Fibroblast of the aortic adventitia (primary cell): ENCODE measurements around the gene SRI. TPM values are rescaled to one million over a fixed set of nuclear protein-coding genes. Genes with fewer than 3 reads are reported as not detected.

ENCODE experiments used
- DNase-seq: peaks from one replicate; pipeline ENCODE4 v3.0.0-alpha.2; 2010; ENCODE audit warnings: low read depth
- H3K4me3 ChIP-seq: 2 replicates; pipeline ENCODE4 v1.5.1; 2011; ENCODE audit warnings: low read depth, mild to moderate bottlenecking, control low read depth, low read length, moderate library complexity
- total RNA-seq: library from RNA; depleted of rRNA; stranded (reverse); fragments of >200 nt; gene quantifications from 2 replicates; pipeline ENCODE4 v1.2.3, GENCODE V29; 2012; ENCODE audit warnings: low replicate concordance
- TF ChIP-seq, protein P1 (sequence below): IDR thresholded peaks from 2 replicates; pipeline ENCODE4 v1.5.1; 2011; ENCODE audit warnings: mild to moderate bottlenecking, low read length, control low read depth, inconsistent platforms; ENCODE audit not compliant: insufficient read depth

The SRI gene
- total RNA-seq, 1 donor, result 135 TPM

GRCh38 chr7:88243345-88243909, 23.6 kb upstream of the SRI start:
- H3K4me3 ChIP-seq, result no peak overlapping the region
- TF ChIP-seq, protein P1, sequence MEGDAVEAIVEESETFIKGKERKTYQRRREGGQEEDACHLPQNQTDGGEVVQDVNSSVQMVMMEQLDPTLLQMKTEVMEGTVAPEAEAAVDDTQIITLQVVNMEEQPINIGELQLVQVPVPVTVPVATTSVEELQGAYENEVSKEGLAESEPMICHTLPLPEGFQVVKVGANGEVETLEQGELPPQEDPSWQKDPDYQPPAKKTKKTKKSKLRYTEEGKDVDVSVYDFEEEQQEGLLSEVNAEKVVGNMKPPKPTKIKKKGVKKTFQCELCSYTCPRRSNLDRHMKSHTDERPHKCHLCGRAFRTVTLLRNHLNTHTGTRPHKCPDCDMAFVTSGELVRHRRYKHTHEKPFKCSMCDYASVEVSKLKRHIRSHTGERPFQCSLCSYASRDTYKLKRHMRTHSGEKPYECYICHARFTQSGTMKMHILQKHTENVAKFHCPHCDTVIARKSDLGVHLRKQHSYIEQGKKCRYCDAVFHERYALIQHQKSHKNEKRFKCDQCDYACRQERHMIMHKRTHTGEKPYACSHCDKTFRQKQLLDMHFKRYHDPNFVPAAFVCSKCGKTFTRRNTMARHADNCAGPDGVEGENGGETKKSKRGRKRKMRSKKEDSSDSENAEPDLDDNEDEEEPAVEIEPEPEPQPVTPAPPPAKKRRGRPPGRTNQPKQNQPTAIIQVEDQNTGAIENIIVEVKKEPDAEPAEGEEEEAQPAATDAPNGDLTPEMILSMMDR, result peak; percentile 77
- peak; percentile 75 for DNase-seq

DNA sequence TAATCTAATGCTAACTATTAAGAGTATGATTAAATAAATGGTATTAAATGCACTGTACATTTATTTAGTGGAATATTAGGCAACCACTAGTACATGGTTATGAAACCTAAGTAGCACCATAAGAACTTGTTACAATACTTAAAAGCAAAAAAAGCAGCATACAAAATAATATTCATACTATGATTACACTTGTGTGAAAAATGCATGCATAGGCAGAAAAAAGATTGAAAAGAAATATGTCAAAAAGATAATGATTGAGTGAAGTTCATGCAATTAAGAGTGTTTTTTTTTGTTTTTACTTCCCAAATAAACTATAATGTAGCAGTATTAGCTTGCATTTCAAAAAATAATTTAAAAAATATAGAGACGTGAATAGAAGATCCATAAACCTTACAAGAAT, 20.0 kb upstream of the SRI start:
- no peak overlapping the region for H3K4me3 ChIP-seq
- TF ChIP-seq, protein P1, result no peak
- no peak for DNase-seq

DNA sequence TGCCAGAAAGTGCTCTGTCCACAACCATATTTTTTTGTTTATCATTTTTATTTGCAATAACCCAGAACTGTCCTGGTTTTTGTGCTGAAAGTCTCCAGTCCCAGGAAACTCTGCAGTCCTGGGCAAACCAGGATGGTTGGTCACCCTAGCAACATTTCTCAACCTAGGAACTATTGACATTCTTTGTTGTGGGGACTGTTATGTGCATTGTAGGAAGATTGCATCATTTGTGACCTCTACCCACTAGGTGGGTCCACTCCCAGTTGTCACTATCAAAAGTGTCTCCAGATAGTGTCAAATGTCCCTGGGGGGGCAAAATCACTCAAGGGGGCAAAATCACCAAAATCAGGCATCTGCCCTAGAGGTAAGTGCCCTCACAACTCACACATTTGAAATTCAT, 14.0 kb upstream of the SRI start:
- DNase-seq, result no peak
- TF ChIP-seq, protein P1, result no peak
- H3K4me3 ChIP-seq, result no peak overlapping the region

DNA sequence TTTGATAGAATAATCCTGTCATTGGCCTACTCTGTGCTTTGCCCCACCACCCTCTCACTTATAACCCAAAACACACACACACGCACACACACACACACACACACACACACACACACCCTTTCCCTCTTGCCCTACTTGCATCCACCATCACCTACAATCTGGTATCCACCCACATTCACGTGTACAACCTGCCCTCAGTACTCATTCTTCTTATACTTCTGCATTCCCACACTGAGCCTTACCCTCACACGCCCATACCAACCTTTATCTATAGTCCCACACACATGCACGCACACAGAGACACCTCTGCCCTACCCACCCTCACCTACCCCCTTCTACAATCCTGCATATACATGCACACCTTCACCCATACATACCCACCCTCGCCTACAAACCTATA, 10.8 kb upstream of the SRI start:
- DNase-seq, result no peak
- H3K4me3 ChIP-seq, result no peak overlapping the region
- TF ChIP-seq, protein P1, result no peak

DNA sequence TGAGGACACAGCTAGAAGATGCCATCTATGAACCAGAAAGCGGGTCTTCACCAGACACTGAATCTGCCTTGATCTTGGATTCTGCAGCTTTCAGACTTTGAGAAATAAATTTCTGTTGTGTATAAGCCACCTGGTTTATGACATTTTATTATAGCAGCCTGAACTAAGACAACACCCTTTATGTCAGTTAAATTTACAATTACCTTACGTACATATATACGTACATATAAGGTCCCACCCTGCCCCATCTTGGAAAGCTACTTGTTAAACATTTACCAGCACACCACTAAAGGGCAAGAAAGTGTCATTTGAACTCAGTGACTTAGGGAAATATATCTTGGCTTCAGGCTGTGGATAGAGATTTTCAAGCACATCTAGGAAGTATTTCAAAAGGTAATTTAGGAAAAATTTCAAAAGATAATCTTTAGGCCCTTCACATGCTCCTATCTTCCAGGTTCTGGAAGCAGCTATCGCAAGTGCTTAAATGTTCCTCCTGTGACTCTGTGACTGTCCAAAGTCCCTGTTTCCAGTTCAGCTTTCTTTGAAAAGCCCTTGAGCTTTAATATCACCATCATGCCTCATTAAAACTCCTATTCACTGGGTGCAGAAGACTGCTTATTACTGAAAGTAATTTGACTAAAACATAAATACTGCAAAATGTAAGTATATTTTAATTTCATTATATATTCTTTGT, 9.6 kb upstream of the SRI start:
- no peak for DNase-seq
- H3K4me3 ChIP-seq, result no peak overlapping the region
- TF ChIP-seq, protein P1, result no peak

DNA sequence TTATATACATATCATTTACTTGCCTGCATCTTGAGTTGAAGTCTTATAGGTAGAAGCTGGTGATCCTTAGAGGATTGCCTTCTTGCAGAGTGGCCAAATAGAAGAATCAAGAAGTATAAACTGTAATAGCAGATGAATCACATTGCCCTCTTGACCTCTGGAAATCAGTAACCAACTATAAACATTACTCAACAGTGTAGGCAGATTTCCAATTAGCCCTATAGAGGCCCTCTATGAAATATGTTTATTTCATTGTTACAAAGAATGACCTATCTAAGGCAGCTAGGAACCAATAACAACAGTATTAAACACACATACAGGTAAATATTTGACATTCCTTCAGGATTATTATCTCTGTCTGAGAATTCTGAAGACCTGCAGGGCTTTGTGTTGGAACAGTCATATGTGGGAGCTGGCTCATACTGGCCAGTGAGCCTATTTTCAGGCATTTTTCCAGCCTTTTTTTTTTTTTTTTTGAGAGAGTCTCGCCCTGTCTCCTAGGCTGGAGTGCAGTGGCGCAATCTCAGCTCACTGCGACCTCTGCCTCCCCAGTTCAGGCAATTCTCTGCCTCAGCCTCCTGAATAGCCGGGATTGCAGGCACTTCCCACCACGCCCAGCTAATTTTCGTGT, 7.2 kb upstream of the SRI start:
- TF ChIP-seq, protein P1, result no peak
- peak; percentile 86 for DNase-seq
- no peak overlapping the region for H3K4me3 ChIP-seq
